NCI-H748 (cell line): ENCODE data around the gene GRM2.
A peak's percentile ranks its signal among the peaks of the same experiment; 100 is the strongest.

Source experiments
- DNase-seq: peaks from one replicate; lab custom pipeline; 2025; ENCODE audit not compliant: unreplicated experiment; lab: John Stamatoyannopoulos, UW

The GRM2 gene

DNA sequence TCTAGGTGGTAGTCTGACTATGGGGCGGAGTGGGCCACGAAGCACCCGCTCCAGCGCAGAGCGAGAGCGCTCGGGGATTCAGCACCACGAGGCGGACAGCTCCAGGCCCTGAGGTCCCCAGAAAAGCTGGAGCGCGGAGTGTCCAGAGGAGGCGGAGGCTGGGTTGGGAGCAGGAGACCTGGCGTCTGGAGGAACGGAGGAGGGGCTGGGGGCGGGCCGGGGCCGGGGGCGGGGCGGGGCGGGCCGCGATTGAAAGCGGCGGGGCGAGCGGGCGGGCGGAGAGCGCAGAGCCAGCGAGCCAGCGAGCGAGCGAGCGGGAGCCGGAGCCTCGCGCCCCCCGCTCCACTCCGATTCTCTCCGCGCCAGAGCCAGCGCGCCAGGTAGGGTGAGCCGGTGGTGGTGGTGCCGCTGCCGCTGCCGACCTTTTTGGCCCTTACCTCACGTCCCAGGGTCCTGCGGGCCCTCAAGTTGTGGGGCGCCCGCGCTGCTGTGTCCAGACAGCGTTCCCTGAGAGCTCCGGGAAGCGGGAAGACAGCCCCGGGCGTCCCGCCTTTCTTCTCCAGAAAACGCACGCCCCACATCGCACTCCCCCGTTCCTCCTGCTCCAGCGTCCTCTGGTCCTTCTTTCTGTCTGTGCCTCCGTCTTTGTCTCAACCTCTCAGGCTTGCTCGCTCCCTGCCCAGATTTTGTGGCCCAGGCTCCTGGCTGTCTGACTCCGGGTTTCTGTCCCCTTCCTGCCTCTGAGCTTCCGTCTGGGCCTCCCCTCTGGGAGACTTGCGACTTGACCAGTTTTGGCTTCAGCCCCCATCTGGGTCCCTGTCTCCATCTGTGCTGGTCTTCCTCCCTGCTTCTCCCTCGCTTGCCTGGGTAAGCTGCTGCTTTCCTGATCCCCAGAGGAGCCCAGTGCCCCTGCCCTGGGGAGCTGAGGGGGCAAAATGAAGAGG is at the start of gene GRM2:
GRM2 (plus strand) TSS at position 281 of the 944 bp plus-strand sequence. CDS start 1,916 bp downstream, outside the sequence.
- peak; percentile 71 for DNase-seq

DNA sequence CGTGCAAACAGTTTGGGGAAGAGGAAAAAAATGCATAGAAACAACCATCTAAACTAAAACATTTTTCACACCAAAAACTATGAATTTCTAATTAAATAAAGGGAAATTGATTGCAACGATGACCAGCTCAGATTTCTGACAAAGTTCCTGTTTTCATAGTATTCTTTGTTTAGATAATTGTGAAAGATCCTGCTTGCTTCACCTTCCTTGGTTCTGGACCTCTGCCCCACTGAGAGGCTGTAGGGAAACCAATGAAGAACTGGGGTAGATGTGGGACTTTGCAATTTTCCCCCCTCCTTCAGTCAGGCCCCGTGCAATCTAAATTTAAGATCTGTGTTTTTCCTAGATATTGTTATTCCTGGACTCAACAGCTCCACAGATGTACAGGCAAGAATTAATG is 49.6 kb upstream of the GRM2 start:
- no peak for DNase-seq

DNA sequence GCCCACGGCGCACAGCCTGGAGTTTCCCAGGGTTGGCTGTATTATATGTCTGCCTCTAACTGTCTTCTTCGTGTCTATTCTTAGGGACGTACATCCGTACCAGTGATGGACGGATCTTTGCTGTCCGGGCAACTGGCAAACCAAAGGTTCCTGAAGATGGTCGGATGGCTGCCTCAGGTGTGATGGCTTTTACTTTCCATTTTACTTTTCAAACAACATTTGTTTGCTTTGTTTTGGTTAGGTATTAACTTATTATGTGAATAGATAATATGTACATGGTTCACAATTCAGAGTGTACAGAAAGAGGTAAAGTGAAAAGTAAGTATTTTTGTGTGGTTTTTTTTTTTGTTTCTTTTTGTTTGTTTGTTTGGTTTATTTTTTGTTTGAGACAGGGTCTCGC is 46.9 kb upstream of the GRM2 start:
- no peak for DNase-seq

GRCh38 chr3:51662456-51662855 is 44.4 kb upstream of the GRM2 start:
- no peak for DNase-seq

DNA sequence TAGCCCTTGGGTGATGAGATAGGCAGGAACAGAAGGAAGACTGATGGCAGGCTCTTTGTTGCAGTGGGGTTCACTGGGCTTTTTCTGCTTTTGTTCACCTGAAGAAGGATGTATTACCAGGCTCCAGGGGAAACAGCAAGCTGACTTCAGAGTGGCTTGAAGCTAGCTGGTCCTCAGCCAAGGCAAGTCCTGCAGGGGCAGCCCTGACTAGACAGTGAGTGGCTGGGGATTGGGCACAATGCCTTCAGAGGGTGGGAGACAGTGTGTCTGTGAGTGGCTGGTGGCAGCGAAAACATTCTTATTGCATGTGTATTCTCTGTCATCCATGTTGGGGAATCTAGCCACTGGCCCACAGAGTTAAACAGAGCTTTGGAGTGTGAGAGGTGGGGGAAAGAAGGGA is 38.1 kb upstream of the GRM2 start:
- DNase-seq, result no peak

- DNase-seq, result peak; percentile 73
Observed at GRCh38 chr3:51669241-51670052, 37.4 kb upstream of the GRM2 start.

DNA sequence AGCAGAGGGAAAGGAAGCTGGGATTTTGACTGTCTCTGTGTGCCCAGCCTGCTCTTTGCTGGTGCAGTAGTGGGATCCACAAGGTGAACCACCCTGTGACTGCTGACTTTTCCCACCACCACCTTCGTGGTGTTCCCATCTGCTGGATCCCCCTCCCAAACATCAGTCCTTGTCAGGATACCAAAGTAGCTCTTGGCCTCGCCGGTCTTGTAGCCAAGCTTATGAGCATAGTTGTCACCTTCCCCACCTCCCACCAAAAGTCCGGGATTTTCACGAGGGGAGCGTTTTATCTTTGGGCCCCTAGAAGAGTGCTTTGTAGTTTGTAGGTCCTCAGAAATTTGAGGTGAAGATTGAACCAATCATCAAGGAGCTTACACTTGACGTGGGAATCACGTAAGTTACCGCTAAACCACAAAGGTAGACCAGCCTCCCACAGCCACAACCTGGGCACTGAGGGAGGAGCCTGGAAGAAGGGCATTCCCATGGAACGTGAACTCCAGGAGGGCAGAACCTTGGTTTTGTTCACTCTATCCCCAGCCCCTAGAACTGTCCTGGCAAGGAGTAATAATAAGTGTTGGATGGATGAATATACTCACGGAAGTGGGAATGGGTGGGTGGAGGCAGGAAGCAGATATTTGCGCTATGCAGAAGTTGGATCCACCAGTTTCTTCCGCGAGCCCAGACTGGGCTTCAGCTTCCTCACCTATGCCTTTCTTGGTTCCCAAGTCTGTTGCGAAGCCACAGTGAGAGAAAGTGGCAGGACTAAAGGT is 36.6 kb upstream of the GRM2 start:
- DNase-seq, result no peak

GRCh38 chr3:51670823-51671733 is 35.8 kb upstream of the GRM2 start, which contains the start of gene TEX264:
Gene TEX264, plus strand, starts transcription at chr3:51671252. Its CDS starts 3,053 bp downstream, at chr3:51674305.
- DNase-seq, result peak; percentile 89

- DNase-seq, result peak; percentile 74
Observed at GRCh38 chr3:51671734-51672475, 35.0 kb upstream of the GRM2 start.

DNA sequence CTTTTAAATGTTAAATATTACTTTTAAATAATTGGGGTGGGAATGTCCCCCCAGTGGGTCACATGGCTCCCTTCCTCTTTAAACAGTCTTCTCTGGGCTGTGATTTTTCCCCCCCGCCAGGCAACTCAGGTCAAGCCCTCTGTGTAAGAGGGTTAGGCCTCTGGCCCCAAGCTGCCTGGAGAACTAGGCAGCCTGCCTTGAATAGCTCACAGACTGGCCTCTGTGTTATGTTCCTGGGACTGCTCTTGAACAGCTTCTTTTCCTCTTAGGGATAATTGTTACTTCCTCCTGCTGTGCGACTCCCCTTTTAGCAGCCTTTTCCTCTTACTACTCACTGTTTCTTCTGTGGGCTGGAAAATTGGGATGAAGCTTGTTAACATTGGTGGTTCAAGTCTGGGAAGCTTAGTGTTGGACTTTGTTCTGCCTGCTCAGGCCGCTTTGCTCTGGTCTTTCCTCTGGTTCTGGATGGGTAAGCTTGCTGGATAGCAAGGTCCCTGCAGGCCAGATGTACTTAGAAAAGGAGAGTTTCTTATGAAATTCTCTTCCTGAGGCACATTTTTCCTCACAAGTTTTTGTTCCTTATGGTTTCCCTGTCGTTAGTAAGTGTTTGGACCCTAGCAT is 33.6 kb upstream of the GRM2 start:
- no peak for DNase-seq

DNA sequence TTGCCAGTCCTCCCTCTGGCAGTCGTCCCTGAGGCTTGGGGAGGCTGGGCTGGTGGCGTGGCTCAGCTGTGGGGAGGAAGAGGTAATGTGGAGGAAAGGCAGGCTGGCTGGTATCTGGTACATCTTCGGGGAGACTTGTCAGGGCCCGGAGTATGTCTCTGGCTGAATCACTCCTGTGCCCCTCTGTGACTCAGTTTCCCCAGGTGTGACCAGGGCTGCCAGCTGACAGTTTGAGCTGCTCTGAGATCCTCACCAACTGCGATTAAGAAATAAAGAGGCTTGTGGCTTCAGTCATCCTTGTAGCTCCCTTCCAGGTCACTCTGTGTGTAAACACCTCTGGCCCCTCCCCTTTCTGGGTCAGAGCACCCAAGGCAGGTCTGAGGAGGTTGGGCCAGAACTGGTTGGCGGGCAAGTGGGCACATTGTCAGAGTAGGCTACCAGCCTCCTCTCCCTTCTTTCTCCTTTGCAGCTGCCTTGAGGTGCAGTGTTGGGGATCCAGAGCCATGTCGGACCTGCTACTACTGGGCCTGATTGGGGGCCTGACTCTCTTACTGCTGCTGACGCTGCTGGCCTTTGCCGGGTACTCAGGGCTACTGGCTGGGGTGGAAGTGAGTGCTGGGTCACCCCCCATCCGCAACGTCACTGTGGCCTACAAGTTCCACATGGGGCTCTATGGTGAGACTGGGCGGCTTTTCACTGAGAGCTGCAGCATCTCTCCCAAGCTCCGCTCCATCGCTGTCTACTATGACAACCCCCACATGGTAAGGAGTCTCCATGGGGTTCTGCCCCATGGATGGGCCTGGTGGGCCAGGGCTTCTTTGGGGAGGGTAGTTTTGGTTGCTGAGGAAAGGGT is 32.8 kb upstream of the GRM2 start:
- DNase-seq, result no peak

DNA sequence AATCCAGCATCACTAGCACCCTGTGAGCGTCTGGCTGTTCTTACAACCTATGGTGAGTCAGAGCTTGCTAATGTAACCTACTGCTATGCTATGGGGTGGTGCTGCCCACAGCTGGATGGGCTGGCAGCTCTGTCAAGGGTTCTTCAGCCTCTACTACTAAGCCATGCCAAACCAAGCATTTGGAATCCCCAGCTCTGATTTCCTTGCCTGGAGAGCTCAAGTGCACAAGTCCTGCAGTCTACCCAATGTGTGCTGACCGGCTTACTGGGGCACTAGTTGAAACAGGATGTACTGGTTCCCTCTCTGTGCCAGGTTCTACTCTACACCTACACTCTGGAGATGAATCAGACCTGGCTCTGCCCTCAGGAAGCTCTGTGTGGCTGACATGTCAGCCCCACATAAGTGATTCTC is 31.7 kb upstream of the GRM2 start:
- DNase-seq, result no peak

DNA sequence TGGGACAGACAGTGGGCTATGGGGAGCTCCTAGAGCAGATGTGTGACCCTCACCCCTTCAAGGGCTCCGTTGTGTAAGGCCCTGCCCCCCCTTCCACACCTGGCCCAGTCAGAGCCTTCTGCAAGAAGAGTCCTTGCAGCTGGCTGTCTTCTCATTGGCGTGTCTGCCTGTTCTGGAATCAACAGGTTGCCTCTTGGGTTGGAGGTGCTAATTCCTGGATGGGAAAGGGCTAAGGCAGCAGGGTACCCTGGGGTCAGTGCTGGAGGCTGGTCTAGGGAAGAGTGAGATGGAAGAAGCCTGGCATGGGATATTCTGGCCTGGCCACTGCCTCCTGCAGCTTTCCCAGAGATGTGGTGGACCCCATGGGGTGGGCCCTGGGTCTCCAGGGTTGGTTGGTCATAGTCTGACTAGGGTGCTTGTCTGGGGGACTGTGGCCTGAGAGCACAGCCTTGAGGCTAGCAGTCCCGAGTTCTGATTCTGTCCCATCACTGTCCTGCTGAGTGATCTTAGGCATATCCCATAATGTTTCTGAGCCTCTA is 30.7 kb upstream of the GRM2 start:
- no peak for DNase-seq

DNA sequence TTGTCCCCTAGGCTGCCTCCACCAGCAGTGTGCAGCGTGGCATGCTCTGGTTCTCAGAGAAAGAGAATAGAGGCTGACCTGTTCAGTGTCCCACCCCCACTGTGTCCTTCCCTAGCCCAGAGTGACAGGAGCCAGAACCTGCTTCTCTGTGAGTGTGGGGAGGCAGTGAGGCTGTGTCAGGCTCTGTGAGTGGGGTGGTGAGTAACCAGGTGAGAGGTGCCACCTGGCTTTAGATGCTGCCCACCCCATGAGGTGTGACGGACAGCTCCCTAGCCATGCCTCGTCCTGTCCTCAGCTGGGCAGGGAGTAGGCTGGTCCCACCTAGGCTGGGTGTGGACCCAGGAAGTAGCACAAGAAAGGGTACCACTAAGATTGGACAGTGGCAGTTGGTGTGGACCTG is 29.5 kb upstream of the GRM2 start:
- DNase-seq, result no peak

- DNase-seq, result no peak
Observed at GRCh38 chr3:51678186-51678585, 28.7 kb upstream of the GRM2 start.

GRCh38 chr3:51678641-51679040 is 28.2 kb upstream of the GRM2 start:
- no peak for DNase-seq

GRCh38 chr3:51679318-51679717 is 27.6 kb upstream of the GRM2 start:
- no peak for DNase-seq

GRCh38 chr3:51679777-51680176 is 27.1 kb upstream of the GRM2 start:
- no peak for DNase-seq
